Effector CD8-positive, alpha-beta T cell (primary cell): ENCODE measurements around the gene RBMS3.

Source experiments
- DNase-seq: peaks from one replicate; lab custom pipeline; 2025; lab: John Stamatoyannopoulos, UW

The RBMS3 gene

DNA sequence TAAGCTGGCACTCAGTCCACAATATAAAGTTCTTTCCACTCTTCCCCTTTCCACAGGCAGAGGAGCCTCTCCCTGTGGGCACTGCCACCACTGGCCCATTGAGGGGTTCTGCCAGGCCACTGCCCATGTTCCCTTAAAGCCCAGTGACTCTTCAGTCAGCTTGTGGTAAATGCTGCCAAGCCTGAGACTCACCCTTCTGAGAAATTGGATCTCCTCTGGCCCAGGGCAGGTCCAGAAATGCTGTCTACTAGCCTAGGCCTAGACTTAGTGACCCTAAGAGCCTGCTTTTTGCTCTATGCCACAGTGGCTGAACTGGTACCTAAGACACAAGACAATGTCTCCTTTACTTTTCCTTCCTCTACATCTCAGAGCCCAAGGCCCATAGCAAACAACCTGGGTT is 295.8 kb downstream of the RBMS3 start:
- DNase-seq, result no peak

DNA sequence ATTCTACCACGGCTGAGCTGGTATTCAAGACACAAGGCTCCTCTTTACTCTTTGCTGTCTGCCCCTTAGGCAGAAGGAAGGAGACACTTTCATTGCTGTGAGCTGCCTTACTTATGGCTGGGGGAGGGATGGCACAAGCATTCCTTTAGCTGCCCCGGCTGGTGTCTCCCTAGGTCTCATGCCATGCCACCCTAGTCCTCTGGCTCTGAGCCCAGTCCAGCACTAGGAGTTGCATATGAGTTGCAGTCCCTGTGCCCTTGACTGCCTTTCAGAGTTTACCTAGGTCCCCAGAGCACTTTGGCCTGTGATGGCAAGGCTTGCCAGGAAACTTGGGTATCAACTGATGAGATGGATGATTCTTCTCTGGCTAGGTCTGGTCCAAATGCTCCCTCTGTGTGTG is 296.4 kb downstream of the RBMS3 start:
- no peak for DNase-seq

DNA sequence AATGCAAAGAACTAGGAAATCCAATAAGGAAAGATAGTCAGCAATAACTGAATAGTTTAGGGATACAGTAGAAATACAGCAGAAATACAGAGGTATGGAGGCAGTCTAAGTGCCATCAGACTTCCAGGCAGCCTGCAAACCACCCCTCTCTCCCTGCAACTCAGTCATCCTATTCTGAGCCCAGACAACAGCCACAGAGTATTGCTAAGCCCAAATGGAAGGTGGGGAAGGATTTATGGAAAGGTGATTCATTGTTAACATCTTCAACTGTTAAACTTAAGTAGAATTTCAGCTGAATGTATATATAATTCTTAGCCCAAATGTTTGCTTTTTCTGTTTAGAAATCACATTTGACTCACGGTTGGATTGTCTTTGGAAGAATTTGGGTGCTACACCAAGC is 300.4 kb downstream of the RBMS3 start:
- no peak for DNase-seq

DNA sequence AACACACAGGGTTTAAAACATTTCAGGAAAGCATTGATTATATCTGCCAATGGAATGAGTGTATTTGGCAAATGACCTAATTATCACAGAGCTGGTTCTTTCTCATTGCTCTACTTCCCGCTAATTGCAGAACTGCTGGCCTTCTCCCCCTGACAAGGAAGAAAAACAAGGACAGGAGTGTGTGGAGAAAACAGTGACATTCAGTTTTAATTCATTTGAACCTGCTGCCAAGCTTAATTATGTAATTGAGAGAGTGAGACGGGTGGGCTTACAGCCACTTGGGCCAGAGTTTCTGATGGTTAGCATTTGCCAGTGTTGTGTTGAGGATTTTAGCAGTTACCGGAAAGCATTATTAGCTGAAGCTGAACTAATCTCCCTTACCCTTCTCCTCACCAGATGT is 301.4 kb downstream of the RBMS3 start:
- no peak for DNase-seq

DNA sequence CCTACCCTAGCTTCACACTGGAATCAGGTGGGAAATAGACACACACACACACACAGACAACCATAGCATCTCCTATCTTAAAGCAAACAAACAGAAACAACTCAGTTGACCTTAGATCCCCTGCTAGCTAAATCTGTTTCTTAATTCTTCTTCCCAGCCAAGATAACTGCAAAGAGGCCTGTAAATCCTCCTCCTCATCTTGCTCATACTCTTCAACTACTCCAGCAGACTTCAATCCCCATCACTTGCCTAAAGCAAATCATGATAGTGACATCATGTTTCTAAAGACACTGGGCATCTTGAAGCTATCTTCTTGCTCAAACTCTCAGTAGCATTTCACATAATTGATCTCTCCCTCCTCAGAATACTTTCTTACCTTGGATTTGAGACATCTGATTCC is 303.0 kb downstream of the RBMS3 start:
- DNase-seq, result no peak

DNA sequence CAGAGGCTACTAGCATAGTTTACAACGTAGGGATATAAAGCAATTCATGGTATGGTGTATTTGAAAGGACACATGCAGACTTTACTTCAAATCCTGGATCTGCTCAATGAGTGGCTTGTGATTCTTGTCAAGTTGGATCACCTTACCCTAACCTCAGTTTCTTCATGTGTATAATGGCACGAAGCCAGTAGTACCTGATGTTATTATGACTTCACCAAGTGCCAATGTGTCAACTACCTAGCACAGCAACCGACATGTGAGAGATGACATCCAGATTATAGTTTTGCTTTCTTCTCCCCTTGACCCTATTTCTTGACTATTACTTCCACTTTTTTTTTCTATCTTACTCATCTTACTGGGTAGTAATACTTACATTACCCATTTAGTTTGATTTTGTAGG is 304.5 kb downstream of the RBMS3 start:
- no peak for DNase-seq

DNA sequence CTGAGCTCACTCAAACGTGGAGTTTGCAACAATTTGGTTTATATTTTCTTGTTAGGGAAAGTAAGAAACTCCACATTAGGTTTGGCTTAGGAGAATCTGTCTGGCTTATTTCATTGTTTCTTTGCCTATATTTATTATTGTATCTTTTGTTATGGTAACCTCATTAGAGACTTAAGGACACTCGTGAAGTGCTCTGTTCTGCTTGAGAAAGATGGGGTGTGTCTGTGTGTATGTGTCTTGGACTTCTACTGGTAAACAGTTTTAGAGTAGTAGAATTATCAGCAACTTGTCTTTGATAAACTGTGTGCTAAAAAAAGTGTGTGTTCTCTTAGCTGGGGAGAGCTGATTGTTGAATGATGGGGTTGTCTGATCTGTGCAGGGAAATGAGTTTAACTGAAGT is 306.5 kb downstream of the RBMS3 start:
- DNase-seq, result no peak

DNA sequence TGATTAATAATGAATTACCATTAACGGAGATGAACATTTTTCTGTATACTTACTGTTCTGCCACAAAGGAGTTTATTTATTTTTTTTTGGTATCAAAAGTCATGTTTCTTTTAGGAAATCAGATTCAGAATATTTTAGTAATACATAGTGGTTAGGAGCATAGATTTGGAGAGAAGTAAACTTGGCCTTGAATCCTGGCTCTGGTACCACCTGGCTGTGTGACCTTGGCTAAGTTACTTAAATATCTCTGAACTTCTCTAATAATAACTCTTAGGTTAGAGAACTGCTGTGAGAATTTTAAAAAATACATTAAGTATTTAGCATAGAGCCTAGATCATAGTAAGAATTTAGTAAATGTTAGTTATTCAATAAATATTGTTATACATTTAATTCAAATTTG is 309.1 kb downstream of the RBMS3 start:
- DNase-seq, result no peak

DNA sequence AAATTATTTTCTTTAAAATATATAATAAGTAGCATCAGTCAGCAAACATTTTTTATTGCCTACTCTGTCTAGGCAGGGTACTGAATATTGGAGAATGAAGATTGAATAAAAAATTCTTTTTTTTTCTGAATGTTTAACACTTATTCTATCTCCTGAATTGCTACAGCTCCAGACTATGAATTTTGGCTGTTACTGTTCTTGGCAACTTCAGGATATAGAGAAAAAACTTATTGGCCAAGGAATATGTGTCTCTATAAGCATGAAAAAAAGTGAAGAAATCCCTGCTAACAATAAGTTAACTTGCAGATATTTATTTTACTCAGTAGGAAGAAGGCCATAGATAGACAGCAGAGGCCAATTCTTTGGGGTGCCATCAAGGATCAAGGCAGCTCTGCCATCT is 309.6 kb downstream of the RBMS3 start:
- DNase-seq, result no peak

DNA sequence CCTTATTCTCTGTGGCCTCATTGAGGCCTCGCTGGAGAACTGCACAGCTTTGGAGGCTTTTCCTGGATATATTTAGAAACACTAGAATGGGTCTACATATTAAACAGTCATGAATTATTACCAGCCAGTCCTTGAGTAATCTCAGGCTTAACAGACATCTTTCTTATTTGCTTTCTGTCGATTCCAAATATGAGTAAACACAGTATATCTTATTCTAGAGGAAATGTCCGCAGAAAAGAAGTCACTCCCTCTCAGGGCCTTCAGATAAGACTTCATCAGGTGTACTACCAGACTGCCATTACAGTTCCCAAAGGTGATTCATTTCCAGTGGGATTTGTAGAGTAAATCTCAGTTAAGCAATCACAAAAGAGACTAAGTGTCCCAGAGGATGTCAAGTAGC is 310.7 kb downstream of the RBMS3 start:
- no peak for DNase-seq

DNA sequence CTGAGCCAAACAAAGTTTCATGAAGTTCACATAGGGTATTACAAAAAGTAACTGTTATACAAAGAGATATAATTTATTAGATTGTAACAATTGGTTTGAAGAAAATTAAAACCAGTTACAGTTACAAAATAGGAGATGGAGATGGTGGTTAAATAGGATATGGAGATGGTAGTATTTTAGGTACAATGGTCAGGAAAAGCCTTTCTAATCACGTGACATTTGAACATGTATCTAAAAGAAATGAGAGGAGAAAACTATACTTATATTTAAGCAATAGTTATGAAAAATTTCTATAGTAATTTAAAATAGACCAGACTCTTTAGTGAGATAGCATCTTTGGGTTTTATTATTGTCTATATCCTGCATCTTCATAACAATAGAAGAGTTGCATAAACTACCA is 312.9 kb downstream of the RBMS3 start:
- DNase-seq, result no peak

DNA sequence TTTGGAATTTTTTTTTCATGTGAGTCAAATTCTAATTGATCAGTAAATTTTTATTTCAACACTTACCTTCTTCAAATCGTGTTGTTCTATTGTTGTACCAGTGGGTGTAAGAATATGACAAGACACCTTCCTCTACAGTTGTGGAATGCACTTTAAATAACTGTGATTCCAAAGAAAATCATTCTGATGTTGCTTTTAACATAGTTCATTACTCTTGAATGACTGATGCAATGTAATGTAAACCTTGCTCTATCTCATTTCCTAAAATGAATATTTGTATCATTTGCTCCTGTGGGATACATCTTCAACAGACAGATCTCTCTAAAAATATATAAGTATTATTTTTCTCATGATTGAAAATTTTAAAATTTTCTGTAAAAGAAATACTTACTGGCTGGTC is 313.4 kb downstream of the RBMS3 start:
- DNase-seq, result no peak

DNA sequence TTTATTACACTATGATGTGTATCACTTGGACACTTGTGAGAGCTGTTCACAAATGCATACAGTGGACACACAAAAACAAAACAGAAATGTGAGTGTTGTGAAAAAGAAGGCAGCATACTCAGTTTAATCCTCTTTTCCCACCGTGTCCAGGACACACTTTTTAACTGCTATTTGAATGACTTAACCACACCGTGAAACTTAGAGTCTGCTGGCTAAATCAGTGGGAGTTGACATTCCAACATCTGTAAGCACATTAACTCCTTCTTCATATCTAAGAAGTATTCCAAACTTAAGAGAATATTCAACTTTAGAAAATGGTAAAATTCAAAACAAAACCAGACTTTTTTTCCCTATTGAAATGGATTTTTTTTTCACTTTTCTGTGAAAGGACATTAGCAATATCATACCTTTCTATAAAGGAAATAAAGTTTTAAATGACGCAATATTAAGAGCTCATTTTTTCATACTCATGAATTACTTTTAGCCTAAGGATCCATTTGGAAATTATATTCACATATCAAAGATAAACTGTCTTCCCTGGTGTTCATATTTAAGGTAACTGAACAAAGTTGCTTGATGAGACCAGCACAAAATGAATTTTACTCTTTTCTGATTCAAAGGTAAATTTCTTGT is 316.6 kb downstream of the RBMS3 start:
- no peak for DNase-seq

DNA sequence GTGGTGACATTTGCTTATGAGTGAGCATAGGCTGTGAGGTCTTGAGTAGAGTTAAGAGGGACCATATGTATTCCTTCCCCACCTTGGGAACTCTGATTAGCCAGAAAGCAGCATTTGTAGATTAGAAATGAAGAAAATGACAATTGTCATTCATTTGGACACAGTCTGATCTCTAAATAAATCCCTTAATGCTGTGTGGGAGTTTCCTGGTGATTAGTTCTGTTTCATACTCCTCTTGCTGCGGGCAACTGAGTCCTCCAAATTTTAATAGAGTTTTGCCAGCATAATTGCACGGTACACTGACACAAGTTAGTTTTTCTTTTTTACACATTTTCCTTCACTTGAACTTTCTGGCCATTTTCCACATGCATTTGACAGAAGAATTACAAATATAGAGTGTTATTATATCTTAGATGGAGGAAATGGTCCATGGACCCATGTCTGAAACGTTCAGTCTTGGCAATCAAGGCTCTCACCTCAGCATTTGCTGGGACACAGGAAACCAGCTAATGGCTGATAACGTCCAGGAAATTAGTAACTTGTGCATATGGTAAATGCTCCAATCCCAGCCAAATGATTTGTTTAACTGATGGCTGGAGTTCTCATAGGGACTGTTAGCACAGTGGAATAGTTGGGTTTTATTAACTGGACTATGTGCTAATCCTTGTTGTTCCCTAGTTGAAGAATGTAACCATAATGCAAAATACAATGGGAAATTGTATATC is 321.2 kb downstream of the RBMS3 start:
- DNase-seq, result no peak

DNA sequence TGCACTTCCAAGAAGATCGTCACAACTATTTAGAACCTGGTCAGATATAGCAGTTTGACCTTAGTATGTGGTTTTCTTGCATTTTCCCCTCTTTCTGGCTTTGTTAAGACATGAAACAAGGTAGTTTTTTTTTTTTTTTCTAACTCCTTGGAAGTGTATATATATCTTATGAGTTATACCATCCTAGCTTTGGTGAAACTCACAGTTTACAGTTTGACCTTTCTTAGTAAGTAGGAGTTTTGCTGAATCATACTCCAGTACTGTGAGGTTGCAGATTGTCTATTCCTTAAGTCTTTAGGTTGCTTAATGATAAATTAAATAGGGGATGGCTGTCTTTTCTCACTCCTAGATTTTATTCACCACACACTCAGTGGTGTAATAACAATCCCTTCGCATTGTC is 325.0 kb downstream of the RBMS3 start:
- DNase-seq, result no peak

DNA sequence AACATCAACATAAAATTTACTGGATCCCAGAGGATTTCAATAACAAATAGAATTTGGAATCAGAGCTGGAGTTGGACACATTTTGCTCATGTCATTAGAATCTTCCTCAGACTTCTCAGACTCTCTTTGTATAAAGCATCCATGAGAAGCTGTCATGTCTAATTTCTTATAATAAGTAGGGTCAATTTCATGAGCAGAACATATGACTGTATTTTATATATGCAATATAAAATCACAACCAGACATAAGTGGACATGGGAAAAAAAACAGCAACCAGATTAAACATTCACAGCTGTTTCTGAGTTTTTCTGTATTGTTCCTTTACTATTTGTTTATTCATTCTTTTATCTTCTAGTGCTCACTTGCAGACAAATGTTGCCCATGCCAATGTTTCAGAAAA is 325.5 kb downstream of the RBMS3 start:
- DNase-seq, result no peak

DNA sequence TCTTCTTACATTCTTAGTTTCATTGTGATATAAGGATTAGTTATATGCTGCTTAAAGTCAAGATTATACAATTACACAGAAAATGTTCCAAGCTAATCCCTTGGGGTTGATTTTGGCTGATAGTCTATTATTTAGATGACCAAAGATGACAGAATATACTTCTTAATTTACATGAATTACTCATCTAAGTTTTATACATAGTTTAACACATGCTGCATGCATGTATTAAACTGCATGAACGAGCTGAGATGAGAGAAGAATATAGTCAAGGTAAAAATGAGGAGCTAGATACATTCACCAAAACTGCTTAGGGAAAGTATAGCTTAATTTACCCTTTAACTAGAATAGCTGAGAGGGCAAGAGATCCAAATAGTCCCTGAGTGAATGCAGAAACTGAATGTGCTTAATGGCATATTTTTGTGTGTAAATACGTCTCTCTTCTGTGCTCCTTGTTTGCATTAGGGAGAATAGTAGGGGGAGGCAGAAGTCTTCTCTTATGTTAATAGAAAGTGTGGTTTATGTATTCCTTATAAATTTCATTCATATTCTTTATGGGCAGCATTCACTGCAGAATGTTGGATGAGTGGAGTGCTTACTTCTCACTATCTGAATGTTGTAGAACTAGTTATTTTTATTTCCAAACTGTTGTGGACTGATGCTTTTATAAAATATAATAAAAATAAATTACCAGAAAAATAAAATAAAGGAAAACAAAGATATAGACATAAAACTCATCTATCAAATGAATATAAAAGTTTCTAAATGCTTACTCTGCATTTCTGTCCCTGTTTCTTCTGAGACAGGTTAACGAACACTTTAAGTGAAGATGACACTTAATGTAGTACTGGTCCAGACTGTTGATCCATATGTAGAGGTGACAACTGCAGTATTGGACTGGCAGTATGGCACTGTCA is 327.8 kb downstream of the RBMS3 start:
- no peak for DNase-seq

DNA sequence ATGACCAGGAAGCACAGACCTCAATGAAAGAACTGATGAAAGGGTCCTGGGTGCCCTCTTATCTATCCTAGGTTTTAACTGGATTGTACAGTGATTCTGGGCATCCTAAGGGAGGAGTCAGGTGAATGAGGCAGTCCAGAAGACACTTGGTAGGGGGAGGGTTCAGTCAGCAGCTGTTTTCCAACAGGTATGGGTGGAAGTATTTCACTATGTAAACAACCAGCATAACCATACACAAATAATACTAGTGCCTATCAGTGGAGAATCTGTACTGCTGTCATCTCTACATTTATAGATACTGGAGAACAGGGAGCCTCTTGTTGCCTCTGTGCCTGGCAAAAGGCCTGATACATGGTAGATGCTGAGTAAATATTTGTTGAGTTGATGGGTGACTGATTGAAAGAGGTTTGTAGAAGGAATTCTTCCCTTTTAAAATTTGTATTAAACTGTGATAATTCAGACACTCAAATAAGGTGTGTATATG is 328.5 kb downstream of the RBMS3 start:
- no peak for DNase-seq

DNA sequence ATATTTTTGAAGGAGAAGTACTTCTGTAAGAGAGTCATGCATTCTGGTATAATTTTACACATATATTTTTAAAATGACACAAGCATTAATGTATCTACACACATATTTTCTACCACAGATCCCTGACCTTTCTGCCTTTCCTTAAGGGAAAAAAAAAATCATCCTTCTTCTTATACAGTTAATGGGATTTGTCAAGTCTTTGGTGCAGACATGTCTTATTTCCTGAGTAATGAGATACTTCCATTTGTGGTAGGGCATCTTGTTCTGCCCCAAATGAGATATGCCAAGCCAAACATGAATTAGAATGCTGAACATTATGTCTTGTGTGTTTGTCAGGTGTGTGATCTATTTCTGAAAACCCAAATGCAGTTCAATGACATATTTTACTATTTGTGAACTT is 329.9 kb downstream of the RBMS3 start:
- no peak for DNase-seq

DNA sequence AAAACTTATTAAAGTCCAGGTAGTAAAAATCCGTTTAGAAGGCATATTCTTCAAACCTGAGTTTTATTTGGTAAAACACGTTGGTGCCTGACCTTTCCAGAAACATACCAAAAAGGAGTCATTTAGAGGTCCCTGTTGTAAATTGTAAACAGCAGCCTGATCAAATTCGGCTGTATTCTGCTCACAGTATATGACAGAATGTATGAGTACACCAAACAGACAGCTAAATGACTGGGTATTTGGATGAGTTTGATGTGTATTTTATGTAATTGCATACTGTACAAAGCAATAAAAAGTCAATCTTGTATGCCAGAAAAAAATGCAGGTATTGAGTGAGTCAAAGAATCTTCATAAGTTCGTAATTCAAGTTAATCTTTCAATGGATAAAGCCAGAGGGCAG is 330.4 kb downstream of the RBMS3 start:
- DNase-seq, result no peak

DNA sequence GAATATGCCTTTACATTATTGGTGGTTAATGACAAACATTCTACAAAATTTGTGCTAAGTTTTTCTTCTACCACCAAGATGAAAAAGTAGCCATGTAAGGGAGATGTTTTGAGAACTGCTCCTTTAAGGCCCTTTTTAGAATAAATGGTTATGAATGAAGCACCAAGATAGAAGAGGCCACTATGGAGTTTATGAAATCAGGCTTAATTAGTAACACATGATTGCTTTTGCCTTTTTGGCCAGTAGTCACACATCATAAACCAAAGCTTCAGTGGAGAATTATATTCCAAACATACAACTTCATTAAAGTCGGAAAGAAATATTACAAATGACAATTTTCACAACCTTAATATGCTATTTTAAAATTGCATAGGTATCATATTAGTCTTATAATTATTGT is 331.7 kb downstream of the RBMS3 start:
- no peak for DNase-seq

DNA sequence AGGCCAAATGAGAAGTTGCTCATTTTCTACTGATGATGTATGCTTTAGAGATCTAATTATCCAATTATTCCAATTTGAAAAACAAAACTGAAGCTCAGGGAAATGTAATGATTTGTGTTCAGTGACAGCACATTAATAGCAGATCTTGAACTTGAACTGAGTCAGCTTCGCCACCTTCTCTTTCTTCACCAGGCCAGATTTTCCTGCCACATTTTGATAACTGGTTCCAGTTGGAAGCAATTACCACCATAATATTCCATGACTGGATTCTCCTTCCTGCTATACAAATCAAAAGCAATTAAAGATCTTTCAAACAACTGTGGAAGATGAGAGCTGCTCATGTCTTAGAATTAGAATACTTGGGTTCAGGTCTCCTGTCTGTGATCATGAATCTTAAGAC is 334.1 kb downstream of the RBMS3 start:
- DNase-seq, result no peak
